ENCODE measurements around the gene ATRIP.
A peak's percentile ranks its signal among the peaks of the same experiment; 100 is the strongest.
"Not testable (repeated sequence)": the region's sequence is repeated elsewhere in the genome, so short reads cannot be mapped to it uniquely, and the experiment has no call there.

ATRIP gene

GRCh38 chr3:48460517-48460902, 14.0 kb downstream of the ATRIP start:
- H3K36me3 ChIP-seq (ENCODE audit: insufficient read depth, low read length) = peaks cover 21% of the 10 kb centered on the region
- H3K9ac ChIP-seq (ENCODE audit: low read depth, low read length) = no peak overlapping the region
- H3K4me1 ChIP-seq (ENCODE audit: insufficient read depth, low read length) = no peaks in the 10 kb centered on the region
- H3K9me3 ChIP-seq (ENCODE audit: control insufficient read depth, insufficient read depth, low read length) = no peaks in the 10 kb centered on the region

- peaks cover 19% of the 10 kb centered on the region for H3K36me3 ChIP-seq (ENCODE audit: insufficient read depth, low read length)
Measured at GRCh38 chr3:48461767-48462166, 15.2 kb downstream of the ATRIP start.

GRCh38 chr3:48463703-48464102, 17.2 kb downstream of the ATRIP start:
- peaks cover 10% of the 10 kb centered on the region; the same call in 1 of the 2 replicates for H3K4me1 ChIP-seq (ENCODE audit: insufficient read depth, low read length)
- peaks cover 25% of the 10 kb centered on the region for H3K36me3 ChIP-seq (ENCODE audit: insufficient read depth, low read length)
- H3K9ac ChIP-seq (ENCODE audit: low read depth, low read length) = no peak overlapping the region
- H3K9me3 ChIP-seq (ENCODE audit: control insufficient read depth, insufficient read depth, low read length) = no peaks in the 10 kb centered on the region

More at GRCh38 chr3:48461767-48462166, 15.2 kb downstream of the ATRIP start:
- H3K9me3 ChIP-seq (ENCODE audit: control insufficient read depth, insufficient read depth, low read length); H3K9ac ChIP-seq (ENCODE audit: low read depth, low read length): not testable (repeated sequence)
- H3K4me1 ChIP-seq (ENCODE audit: insufficient read depth, low read length) = peaks cover 10% of the 10 kb centered on the region; the same call in 1 of the 2 replicates

GRCh38 chr3:48464713-48465221, 18.2 kb downstream of the ATRIP start:
- Histone ChIP-seq H3K4me1 (ENCODE audit: insufficient read depth, low read length) (peaks cover 10% of the 10 kb centered on the region; the same call in 1 of the 2 replicates), H3K9ac (ENCODE audit: low read depth, low read length) (no peak overlapping the region), H3K9me3 (ENCODE audit: control insufficient read depth, insufficient read depth, low read length) (no peaks in the 10 kb centered on the region), H3K36me3 (ENCODE audit: insufficient read depth, low read length) (peaks cover 15% of the 10 kb centered on the region)

- H3K9ac ChIP-seq (ENCODE audit: low read depth, low read length) = no peak overlapping the region
Measured at GRCh38 chr3:48465237-48465530, 18.6 kb downstream of the ATRIP start.

GRCh38 chr3:48465531-48466378, 19.2 kb downstream of the ATRIP start:
- Histone ChIP-seq H3K36me3 (ENCODE audit: insufficient read depth, low read length) (peaks cover 7% of the 10 kb centered on the region), H3K4me1 (ENCODE audit: insufficient read depth, low read length) (peaks cover 10% of the 10 kb centered on the region; the same call in 1 of the 2 replicates), H3K9ac (ENCODE audit: low read depth, low read length) (peak overlapping the region; percentile 21; the same call in 1 of the 2 replicates), H3K9me3 (ENCODE audit: control insufficient read depth, insufficient read depth, low read length) (no peaks in the 10 kb centered on the region)

More at GRCh38 chr3:48465237-48465530, 18.6 kb downstream of the ATRIP start:
- Histone ChIP-seq H3K4me1 (ENCODE audit: insufficient read depth, low read length) (peaks cover 10% of the 10 kb centered on the region; the same call in 1 of the 2 replicates), H3K9me3 (ENCODE audit: control insufficient read depth, insufficient read depth, low read length) (no peaks in the 10 kb centered on the region), H3K36me3 (ENCODE audit: insufficient read depth, low read length) (peaks cover 11% of the 10 kb centered on the region)

- Histone ChIP-seq H3K4me1 (ENCODE audit: insufficient read depth, low read length) (peaks cover 10% of the 10 kb centered on the region; the same call in 1 of the 2 replicates), H3K9me3 (ENCODE audit: control insufficient read depth, insufficient read depth, low read length) (no peaks in the 10 kb centered on the region), H3K36me3 (ENCODE audit: insufficient read depth, low read length) (peaks cover 7% of the 10 kb centered on the region), H3K9ac (ENCODE audit: low read depth, low read length) (peak overlapping the region; percentile 21; the same call in 1 of the 2 replicates)
Measured at GRCh38 chr3:48466386-48467109, 20.0 kb downstream of the ATRIP start.

GRCh38 chr3:48467110-48467454, 20.5 kb downstream of the ATRIP start:
- no peaks in the 10 kb centered on the region for H3K9me3 ChIP-seq (ENCODE audit: control insufficient read depth, insufficient read depth, low read length)
- peaks cover 10% of the 10 kb centered on the region; the same call in 1 of the 2 replicates for H3K4me1 ChIP-seq (ENCODE audit: insufficient read depth, low read length)
- H3K9ac ChIP-seq (ENCODE audit: low read depth, low read length) = no peak overlapping the region
- H3K36me3 ChIP-seq (ENCODE audit: insufficient read depth, low read length) = peaks cover 7% of the 10 kb centered on the region

- peaks cover 10% of the 10 kb centered on the region; the same call in 1 of the 2 replicates for H3K4me1 ChIP-seq (ENCODE audit: insufficient read depth, low read length)
Measured at GRCh38 chr3:48467473-48468267, 21.1 kb downstream of the ATRIP start.

GRCh38 chr3:48468329-48468731, 21.8 kb downstream of the ATRIP start:
- H3K9ac ChIP-seq (ENCODE audit: low read depth, low read length) = no peak overlapping the region
- peaks cover 7% of the 10 kb centered on the region for H3K36me3 ChIP-seq (ENCODE audit: insufficient read depth, low read length)
- H3K4me1 ChIP-seq (ENCODE audit: insufficient read depth, low read length) = peaks cover 10% of the 10 kb centered on the region; the same call in 1 of the 2 replicates
- no peaks in the 10 kb centered on the region for H3K9me3 ChIP-seq (ENCODE audit: control insufficient read depth, insufficient read depth, low read length)

More at GRCh38 chr3:48467473-48468267, 21.1 kb downstream of the ATRIP start:
- no peaks in the 10 kb centered on the region for H3K9me3 ChIP-seq (ENCODE audit: control insufficient read depth, insufficient read depth, low read length)
- H3K36me3 ChIP-seq (ENCODE audit: insufficient read depth, low read length) = peaks cover 7% of the 10 kb centered on the region
- no peak overlapping the region for H3K9ac ChIP-seq (ENCODE audit: low read depth, low read length)

- peaks cover 15% of the 10 kb centered on the region; the same call in 1 of the 2 replicates for H3K4me1 ChIP-seq (ENCODE audit: insufficient read depth, low read length)
- no peaks in the 10 kb centered on the region for H3K9me3 ChIP-seq (ENCODE audit: control insufficient read depth, insufficient read depth, low read length)
- peaks cover 7% of the 10 kb centered on the region for H3K36me3 ChIP-seq (ENCODE audit: insufficient read depth, low read length)
- H3K9ac ChIP-seq (ENCODE audit: low read depth, low read length) = no peak overlapping the region
Measured at GRCh38 chr3:48469046-48469915, 22.7 kb downstream of the ATRIP start.

GRCh38 chr3:48470286-48470685, 23.7 kb downstream of the ATRIP start:
- H3K36me3 ChIP-seq (ENCODE audit: insufficient read depth, low read length) = peaks cover 7% of the 10 kb centered on the region
- H3K9me3 ChIP-seq (ENCODE audit: control insufficient read depth, insufficient read depth, low read length) = no peaks in the 10 kb centered on the region
- no peak overlapping the region for H3K9ac ChIP-seq (ENCODE audit: low read depth, low read length)
- peaks cover 20% of the 10 kb centered on the region for H3K4me1 ChIP-seq (ENCODE audit: insufficient read depth, low read length)

GRCh38 chr3:48472673-48472922, 26.1 kb downstream of the ATRIP start:
- Histone ChIP-seq H3K4me1 (ENCODE audit: insufficient read depth, low read length) (peaks cover 14% of the 10 kb centered on the region), H3K9ac (ENCODE audit: low read depth, low read length) (peak overlapping the region; percentile 81), H3K9me3 (ENCODE audit: control insufficient read depth, insufficient read depth, low read length) (no peaks in the 10 kb centered on the region), H3K36me3 (ENCODE audit: insufficient read depth, low read length) (peaks cover 4% of the 10 kb centered on the region)

All from ES-I3 (cell line).